HG02571 (cell line): ENCODE results near the gene MAP2K3.

Experiments
- ATAC-seq: cut with Tn5 transposase; IDR thresholded peaks from one replicate; pipeline ENCODE4 v1.9.1; 2021; ENCODE audit warnings: mild to moderate bottlenecking, moderate library complexity; ENCODE audit not compliant: unreplicated experiment

Gene MAP2K3

DNA sequence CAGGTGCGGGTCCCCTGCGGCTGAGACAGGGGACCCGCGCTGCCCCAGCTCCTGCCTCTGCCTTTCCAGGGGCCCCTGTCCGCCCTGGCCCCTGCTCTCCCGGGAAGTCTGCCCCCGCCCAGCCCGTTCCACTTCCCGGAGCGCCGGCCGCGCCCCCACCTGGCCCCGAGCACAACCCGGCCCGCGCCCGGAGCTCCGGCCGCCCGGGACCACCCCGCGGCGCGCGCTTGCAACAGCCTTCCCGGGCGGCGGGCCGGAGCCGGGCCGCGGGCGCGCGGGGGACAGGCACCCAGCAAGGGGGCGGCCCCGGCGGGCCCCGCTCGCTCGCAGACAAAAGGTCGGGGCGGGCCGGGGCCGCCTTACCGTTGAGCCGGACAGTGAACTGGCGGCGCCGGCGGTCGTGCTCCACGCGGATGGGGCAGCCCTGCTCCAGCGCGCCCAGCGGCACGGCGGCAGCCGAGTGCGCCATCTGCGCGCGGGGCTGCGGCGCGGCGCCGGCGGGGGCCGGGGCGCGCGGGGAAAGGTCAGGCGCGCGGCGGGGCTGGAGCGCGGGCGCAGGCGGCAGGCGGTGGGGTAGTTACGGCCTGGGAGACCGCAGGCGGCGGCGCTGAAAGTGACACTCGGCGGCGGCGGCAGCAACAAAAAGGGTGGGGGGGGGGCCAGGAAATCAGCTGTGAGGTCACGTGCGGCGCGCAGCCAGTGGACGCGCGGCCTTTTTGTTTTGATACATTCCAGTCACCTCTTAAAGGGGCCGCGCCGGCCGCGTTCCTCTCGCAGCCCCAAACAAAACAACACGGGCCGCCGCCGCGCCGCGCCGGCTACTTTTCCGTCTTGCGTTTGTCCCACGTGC is 31.5 kb upstream of the MAP2K3 start, which contains the start of gene NATD1:
Gene NATD1 (minus strand): TSS at position 615 of the 850 bp plus-strand sequence. CDS start 146 bp downstream, at position 469.
- peak; percentile 75 for ATAC-seq

GRCh38 chr17:21253646-21254441 is 30.7 kb upstream of the MAP2K3 start:
- ATAC-seq, result peak; percentile 7

DNA sequence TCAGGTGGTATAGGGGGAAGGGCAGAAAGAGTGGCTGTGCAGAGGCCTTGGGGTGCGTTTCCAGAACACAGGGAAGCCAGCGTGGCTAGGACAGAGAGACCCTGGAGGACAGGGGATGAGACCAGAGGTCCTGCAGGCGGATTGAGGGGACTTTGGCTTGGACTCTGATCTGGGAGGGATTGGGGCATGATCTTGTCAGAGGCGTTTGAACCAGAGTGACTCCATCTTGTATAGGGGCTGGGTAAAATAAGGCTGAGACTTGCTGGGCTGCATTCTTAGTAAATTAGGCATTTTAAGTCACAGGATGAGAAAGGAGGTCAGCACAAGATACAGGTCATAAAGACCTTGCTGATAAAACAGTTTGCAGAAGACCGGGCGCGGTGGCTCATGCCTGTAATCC is 25.9 kb upstream of the MAP2K3 start:
- ATAC-seq, result no peak

DNA sequence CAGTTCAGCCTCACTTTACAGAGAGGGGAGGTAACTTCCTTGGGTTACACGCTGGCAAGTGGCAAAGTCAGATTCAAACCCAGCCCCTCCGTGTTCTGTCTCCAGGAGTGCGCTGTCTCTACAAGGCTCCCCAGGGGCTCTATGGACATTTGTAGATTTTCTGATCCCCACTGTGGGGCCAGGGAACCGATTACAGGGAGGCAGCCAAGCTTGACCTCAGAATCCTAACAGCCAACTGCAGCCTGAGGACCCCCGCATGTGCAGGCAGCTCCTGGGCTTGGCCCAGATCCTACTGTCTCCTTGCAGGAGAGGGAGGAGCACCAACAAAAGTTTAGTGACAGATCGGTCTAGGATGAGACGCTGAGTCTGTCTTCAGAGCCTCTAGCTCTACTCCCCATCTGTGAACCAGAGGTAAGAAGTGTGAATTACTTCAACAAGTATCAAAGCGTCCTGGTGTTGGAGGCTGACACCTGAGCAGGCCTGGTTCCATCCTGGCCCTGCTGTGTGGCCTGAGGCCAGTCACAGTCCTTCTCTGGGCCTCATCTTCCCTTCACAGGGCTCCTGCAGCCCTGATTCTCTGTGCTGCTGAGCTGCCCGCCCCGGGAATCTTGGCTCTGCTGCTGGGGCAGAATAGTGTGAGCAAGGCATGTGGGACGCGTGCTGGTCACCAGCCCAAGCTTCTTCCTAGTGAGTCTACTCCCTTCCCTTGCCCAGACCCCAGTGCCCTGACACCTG is 22.1 kb upstream of the MAP2K3 start:
- ATAC-seq, result no peak

GRCh38 chr17:21263376-21263775 is 21.1 kb upstream of the MAP2K3 start:
- no peak for ATAC-seq

DNA sequence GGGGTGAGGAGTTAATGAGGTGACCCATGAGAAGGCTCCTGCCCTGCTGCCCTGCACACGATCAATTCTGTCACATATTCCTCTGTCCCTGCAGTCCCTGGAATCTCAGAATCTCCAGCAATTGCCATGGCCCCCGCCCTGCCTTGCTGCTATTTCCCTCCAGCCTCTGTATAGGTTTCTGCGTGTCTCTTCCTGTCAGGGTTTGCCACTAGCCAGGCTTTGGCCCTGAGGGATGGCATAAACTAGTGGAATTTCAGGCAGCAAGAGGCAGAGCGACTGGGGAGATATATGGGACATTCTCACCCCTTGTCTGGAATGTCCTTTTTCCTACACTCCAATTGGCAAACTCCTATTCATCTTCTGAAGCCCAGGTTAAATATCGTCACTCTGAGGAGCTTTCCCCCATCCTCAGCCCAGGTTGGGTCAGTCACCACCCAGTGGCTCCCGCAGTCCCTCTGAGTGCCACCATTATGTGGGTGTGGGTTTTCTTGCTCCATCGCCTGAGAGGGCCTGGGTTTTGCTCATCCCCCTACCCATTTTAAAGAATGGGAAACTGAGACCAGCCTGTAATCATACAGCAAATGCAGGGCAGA is 15.8 kb upstream of the MAP2K3 start:
- no peak for ATAC-seq

DNA sequence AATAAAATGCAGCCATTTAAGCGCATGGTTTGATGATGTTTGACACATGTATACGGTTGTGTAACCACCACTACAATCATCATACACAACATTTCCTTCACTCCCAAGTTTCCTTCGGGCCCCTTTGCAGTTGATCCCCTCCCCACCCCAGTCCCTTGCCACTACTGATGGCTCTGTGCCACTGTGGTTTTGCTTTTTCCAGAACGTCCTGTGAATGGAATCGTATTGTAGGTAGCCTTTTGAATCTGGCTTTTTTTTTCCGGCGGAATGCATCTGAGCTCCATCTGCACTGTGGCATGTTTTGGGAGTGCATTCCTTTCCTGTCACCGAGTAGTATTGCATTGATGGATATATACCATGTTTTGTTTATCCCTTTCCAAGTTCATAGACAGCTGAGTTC is 15.1 kb upstream of the MAP2K3 start:
- no peak for ATAC-seq

DNA sequence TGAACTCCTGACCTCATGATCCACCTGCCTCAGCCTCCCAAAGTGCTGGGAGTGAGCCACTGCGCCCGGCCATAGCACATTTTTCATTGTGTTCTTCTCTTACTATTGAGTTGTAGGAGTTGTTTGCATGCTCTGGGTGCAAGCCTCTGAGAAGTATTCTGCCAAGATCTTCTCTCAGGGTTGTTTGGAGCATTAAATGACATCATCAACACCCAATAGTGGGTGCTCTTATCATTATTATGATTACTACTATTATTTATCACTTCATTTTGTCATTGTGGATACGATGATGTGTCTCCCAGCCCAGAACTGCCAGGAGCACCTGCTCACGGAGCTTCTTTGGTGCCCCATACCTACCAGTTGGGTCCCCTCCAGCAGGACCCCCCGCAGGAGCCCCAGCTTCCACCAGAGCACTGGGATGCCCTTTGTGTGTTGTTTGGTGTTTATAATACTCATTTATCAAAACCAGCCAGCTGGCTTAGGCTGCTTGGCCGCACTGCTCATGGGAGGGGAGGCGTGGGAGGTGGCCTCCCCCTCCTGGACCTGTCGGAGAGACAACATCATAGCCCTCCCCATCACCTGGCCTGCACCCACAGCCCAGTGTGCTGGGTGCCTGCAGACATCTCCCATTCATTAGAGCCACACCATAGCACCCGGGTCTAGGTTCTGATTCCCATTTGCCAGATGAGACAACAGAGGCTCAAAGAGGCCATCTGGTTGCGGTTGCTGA is 12.9 kb upstream of the MAP2K3 start:
- no peak for ATAC-seq

DNA sequence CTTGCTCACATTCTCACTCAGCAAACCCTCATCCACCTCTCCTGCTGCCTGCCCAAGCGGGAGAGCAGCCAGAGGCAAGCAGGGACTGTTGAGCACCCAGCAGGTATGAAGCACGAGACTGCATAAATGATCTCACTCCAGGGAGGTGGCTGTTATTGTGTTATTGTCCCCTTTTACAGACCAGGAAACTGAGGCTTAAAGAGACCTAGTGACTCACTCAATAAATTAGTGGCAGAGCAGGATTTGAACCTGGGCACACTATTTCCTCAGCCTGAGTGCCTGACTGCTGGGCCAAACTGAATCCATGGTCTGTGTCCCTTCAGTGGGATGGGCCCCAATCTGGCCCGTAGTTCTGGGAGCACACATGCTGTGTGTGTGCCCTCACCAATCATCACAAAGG is 12.3 kb upstream of the MAP2K3 start:
- no peak for ATAC-seq

- ATAC-seq, result no peak
These were observed 11.4 kb upstream of the MAP2K3 start for GRCh38 chr17:21272881-21273792.

DNA sequence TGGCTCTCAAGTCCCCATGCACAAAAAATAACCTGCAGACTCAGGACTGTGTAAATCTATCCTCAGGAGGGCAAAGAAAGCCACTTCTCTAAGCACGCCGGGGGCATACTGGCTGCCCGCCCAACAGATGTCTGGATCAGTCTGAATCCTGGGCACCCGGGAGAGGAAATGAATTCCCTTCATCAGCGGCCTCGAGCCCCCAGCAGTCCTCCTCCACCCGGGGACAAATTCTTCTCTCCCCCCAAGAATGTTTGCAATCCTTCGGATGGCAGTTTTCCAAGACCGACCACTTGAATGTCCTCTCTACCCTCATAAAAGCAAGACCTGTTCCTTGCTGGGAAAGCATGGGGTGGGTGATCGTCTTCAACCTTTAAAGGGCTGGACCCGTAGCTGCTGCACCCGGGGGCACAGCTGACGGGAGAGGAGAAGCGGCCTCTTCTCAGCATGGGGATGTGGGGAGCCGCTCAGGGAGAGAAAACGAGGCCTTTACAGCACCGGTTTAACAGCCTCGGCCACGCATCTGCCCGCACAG is 9.4 kb upstream of the MAP2K3 start:
- no peak for ATAC-seq

GRCh38 chr17:21275579-21276263 is 8.8 kb upstream of the MAP2K3 start:
- peak; percentile 91 for ATAC-seq

DNA sequence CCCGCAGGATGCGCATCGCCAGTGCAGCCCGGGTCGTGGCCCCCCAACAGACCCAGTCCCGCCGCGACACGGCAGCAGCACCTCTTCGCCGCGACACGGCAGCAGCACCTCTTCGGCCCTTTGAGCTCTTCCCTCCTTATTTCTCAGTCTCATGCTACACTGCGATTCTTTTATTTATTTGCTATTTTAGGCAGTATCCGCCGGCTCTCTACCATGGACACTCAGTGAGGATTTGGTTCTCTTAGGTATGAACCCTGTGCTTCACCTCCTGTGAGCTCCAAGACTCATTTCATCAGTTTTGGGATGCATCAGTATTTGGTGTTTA is 8.3 kb upstream of the MAP2K3 start:
- no peak for ATAC-seq

DNA sequence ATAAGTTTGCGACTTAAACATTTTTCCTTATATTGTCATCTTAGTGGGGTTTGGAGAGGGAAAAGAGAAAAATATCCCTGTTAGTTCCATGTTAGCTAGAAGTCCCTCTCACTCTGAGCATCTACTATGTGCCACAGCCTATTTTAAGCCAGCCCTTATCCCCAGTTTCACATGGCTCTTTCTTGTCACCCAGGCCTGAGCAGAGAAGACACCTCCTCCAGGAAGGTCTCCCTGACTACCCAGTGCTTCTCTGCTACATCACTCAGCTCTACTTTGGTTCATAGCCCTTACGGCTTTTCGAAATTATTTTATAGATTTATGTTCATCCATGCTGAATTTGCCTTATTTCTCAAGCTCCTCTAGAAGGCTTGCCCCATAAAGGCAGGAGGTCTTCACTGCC is 7.2 kb upstream of the MAP2K3 start:
- ATAC-seq, result no peak

- no peak for ATAC-seq
These were observed 5.9 kb upstream of the MAP2K3 start for GRCh38 chr17:21278450-21279197.

GRCh38 chr17:21279198-21279535 is 5.3 kb upstream of the MAP2K3 start:
- ATAC-seq, result no peak

- no peak for ATAC-seq
These were observed 4.9 kb upstream of the MAP2K3 start for GRCh38 chr17:21279582-21279981.

- ATAC-seq, result peak; percentile 27
These were observed 4.4 kb upstream of the MAP2K3 start for GRCh38 chr17:21280081-21280518.
